ENCODE measurements around the gene LRFN4. TPM values are rescaled to one million over a fixed set of nuclear protein-coding genes. Genes with fewer than 3 reads are reported as not detected.
A peak's percentile ranks its signal among the peaks of the same experiment; 100 is the strongest.
"Not testable (repeated sequence)": the region's sequence is repeated elsewhere in the genome, so short reads cannot be mapped to it uniquely, and the experiment has no call there.

The LRFN4 gene
- total RNA-seq = 10 to 100 TPM; 26.7 to 39.9 (median 28.8) TPM

- Mint-ChIP-seq H3K27me3 (ENCODE audit: low read depth) (no peaks in the 10 kb centered on the region), H3K9me3 (no peaks in the 10 kb centered on the region), H3K4me3 (peak within 1 kb of the TSS; percentile 88), H3K36me3 (ENCODE audit: insufficient read depth) (no peaks in the 10 kb centered on the region), H3K4me1 (ENCODE audit: low read depth) (peaks cover 8% of the 10 kb centered on the region)
- peak; percentile 62 to 67 for ATAC-seq
- DNase-seq = peak; percentile 56
These were observed at the start of gene LRFN4 for GRCh38 chr11:66856496-66857233. TSS of gene LRFN4 (plus strand) at chr11:66857064. CDS start at chr11:66857745, 681 bp downstream.

- H3K9me3 Mint-ChIP-seq = no peaks in the 10 kb centered on the region
These were observed 47.3 kb upstream of the LRFN4 start for GRCh38 chr11:66809592-66809991.

GRCh38 chr11:66810576-66811185 is 46.2 kb upstream of the LRFN4 start:
- peaks cover 5% of the 10 kb centered on the region for H3K36me3 Mint-ChIP-seq (ENCODE audit: insufficient read depth)
- no peaks in the 10 kb centered on the region for H3K27me3 Mint-ChIP-seq (ENCODE audit: low read depth)
- no peaks in the 10 kb centered on the region for H3K4me1 Mint-ChIP-seq (ENCODE audit: low read depth)
- DNase-seq (no peak), ATAC-seq (no peak)
- H3K4me3 Mint-ChIP-seq = no peak overlapping the region
- H3K9me3 Mint-ChIP-seq = no peaks in the 10 kb centered on the region

More at GRCh38 chr11:66809592-66809991, 47.3 kb upstream of the LRFN4 start:
- Mint-ChIP-seq H3K36me3 (ENCODE audit: insufficient read depth) (peaks cover 6% of the 10 kb centered on the region), H3K4me1 (ENCODE audit: low read depth) (no peaks in the 10 kb centered on the region), H3K27me3 (ENCODE audit: low read depth) (no peaks in the 10 kb centered on the region), H3K4me3 (no peak overlapping the region)
- ATAC-seq = no peak
- DNase-seq = no peak

DNA sequence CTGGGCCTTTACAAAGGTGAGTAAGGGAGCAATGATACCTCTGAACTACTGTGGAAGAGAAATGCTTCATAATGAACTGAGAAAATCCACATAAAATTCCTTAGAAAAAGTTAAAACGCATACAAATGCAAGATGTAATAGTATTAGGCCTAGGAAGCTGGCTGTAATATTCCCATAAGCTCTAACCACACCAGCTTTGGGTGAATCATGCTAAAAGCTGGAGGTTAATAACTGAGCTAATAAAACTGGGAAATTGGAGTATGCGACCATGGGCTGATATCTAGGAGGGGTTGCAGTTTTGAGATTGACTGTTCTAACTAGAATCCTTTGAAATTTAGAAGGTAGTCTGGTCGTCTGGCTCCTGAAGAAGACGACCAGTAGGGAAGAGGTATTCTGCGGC is 42.2 kb upstream of the LRFN4 start:
- Mint-ChIP-seq H3K4me3 (no peak overlapping the region), H3K4me1 (ENCODE audit: low read depth) (no peaks in the 10 kb centered on the region), H3K27me3 (ENCODE audit: low read depth) (no peaks in the 10 kb centered on the region), H3K9me3 (no peaks in the 10 kb centered on the region), H3K36me3 (ENCODE audit: insufficient read depth) (no peaks in the 10 kb centered on the region)
- ATAC-seq = no peak
- DNase-seq = no peak

- H3K9me3 Mint-ChIP-seq = no peaks in the 10 kb centered on the region
- H3K36me3 Mint-ChIP-seq (ENCODE audit: insufficient read depth) = no peaks in the 10 kb centered on the region
- no peaks in the 10 kb centered on the region for H3K4me1 Mint-ChIP-seq (ENCODE audit: low read depth)
- ATAC-seq (no peak), DNase-seq (no peak)
- H3K4me3 Mint-ChIP-seq = no peak overlapping the region
- H3K27me3 Mint-ChIP-seq (ENCODE audit: low read depth) = no peaks in the 10 kb centered on the region
These were observed 41.2 kb upstream of the LRFN4 start for GRCh38 chr11:66815646-66816045.

DNA sequence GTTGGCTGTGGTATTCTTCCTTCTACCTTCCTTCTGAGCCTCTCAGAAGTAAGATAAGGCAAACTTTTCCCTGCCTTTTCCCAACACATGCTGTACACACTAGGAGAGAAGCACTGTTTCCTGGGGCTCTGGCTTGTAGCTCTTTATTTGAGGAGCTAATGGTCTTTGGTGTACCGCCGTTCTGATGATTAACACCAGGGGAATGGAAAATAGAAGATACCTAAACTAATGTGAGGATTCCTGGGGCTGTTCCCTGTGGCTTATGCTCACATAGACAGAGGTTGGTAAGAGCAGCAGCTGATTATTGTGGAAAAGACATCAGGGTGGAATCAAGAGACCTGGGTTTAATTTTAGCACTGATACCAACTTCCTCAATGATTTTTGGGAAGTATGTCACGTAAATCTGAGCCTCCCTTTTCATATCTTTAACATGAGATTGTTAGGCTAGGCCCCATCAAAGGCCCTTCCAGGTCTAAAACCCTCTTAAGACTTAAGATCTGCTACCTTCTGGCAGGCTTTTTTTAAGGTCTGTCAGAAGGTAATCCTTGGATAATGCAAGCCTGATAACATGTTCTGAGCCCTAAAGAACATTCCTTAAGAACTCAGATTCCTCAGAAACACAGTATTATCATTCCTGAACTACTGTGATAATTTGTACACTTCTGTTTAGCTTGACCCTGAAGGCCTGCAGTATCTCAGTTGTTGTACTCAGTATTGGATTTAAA is 38.5 kb upstream of the LRFN4 start:
- ATAC-seq = no peak
- H3K4me3 Mint-ChIP-seq = no peak overlapping the region
- H3K27me3 Mint-ChIP-seq (ENCODE audit: low read depth) = no peaks in the 10 kb centered on the region
- H3K4me1 Mint-ChIP-seq (ENCODE audit: low read depth) = no peaks in the 10 kb centered on the region
- no peaks in the 10 kb centered on the region for H3K9me3 Mint-ChIP-seq
- no peaks in the 10 kb centered on the region for H3K36me3 Mint-ChIP-seq (ENCODE audit: insufficient read depth)
- no peak for DNase-seq

GRCh38 chr11:66820381-66820780 is 36.5 kb upstream of the LRFN4 start:
- H3K36me3 Mint-ChIP-seq (ENCODE audit: insufficient read depth) = no peaks in the 10 kb centered on the region
- DNase-seq = no peak
- no peak overlapping the region for H3K4me3 Mint-ChIP-seq
- H3K4me1 Mint-ChIP-seq (ENCODE audit: low read depth) = no peaks in the 10 kb centered on the region
- no peak for ATAC-seq
- H3K27me3 Mint-ChIP-seq (ENCODE audit: low read depth) = no peaks in the 10 kb centered on the region
- H3K9me3 Mint-ChIP-seq = no peaks in the 10 kb centered on the region

DNA sequence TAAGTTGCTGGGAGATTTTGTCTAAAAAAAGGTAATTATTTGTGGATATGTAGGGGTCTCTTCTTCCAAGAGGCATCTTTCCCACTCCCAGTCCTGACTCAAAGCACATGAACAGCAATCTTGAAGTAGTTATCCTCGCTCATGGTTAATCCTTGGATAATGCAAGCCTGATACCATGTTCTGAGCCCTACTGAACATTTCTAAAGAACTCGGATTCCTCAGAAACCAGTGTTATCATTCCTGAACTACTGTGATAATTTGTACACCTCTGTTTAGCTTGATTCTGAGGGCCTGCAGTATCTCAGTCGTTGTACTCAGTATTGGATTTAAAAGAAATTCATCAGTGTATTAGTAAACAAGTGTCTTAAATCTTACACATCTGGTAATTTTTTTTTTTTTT is 36.0 kb upstream of the LRFN4 start:
- ATAC-seq (no peak), DNase-seq (no peak)
- H3K9me3 Mint-ChIP-seq = no peaks in the 10 kb centered on the region
- no peaks in the 10 kb centered on the region for H3K27me3 Mint-ChIP-seq (ENCODE audit: low read depth)
- H3K4me3 Mint-ChIP-seq = no peak overlapping the region
- H3K36me3 Mint-ChIP-seq (ENCODE audit: insufficient read depth) = no peaks in the 10 kb centered on the region
- no peaks in the 10 kb centered on the region for H3K4me1 Mint-ChIP-seq (ENCODE audit: low read depth)

GRCh38 chr11:66823700-66824099 is 33.2 kb upstream of the LRFN4 start:
- no peak for ATAC-seq
- H3K4me1 Mint-ChIP-seq (ENCODE audit: low read depth) = no peaks in the 10 kb centered on the region

GRCh38 chr11:66824573-66824972 is 32.3 kb upstream of the LRFN4 start:
- H3K4me1 Mint-ChIP-seq (ENCODE audit: low read depth); H3K4me3 Mint-ChIP-seq; H3K36me3 Mint-ChIP-seq (ENCODE audit: insufficient read depth); DNase-seq; ATAC-seq; H3K9me3 Mint-ChIP-seq; H3K27me3 Mint-ChIP-seq (ENCODE audit: low read depth): not testable (repeated sequence)

More at GRCh38 chr11:66823700-66824099, 33.2 kb upstream of the LRFN4 start:
- DNase-seq = no peak
- H3K4me3 Mint-ChIP-seq = no peak overlapping the region
- peaks cover 2% of the 10 kb centered on the region for H3K36me3 Mint-ChIP-seq (ENCODE audit: insufficient read depth)
- H3K27me3 Mint-ChIP-seq (ENCODE audit: low read depth) = no peaks in the 10 kb centered on the region
- no peaks in the 10 kb centered on the region for H3K9me3 Mint-ChIP-seq

GRCh38 chr11:66834539-66834845 is 22.4 kb upstream of the LRFN4 start:
- Mint-ChIP-seq H3K36me3 (ENCODE audit: insufficient read depth) (no peaks in the 10 kb centered on the region), H3K9me3 (no peaks in the 10 kb centered on the region), H3K4me3 (no peak overlapping the region), H3K4me1 (ENCODE audit: low read depth) (peaks cover 10% of the 10 kb centered on the region), H3K27me3 (ENCODE audit: low read depth) (no peaks in the 10 kb centered on the region)
- DNase-seq = no peak
- no peak for ATAC-seq

GRCh38 chr11:66834943-66835342 is 21.9 kb upstream of the LRFN4 start:
- no peak overlapping the region for H3K4me3 Mint-ChIP-seq

DNA sequence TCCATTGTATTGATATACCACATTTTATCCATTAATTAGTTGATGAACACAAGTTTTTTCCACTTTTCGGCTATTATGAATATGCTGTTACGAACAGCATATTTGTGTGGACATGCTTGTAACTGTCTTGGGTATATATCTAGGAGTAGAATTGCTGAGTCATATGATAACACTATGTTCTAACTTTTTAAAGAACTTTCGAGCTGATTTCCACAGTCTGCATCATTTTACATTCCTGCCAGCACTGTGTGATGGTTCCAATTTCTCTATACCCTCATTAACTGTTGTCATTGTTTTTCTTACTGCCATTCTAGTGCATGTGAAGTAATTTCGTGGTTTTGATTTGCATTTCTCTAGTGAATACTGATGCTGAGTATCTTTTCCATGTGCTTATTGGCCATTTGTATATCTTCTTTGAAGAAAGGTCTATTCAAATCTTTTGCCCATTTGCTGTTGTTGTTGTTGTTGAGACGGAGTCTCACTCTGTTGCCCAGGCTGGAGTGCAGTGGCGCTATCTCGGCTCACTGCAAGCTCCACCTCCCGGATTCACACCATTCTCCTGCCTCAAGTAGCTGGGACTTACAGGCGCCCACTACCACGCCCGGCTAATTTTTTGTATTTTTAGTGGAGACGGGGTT is 21.0 kb upstream of the LRFN4 start:
- H3K4me3 Mint-ChIP-seq = no peak overlapping the region
- no peaks in the 10 kb centered on the region for H3K27me3 Mint-ChIP-seq (ENCODE audit: low read depth)
- no peaks in the 10 kb centered on the region for H3K36me3 Mint-ChIP-seq (ENCODE audit: insufficient read depth)
- H3K9me3 Mint-ChIP-seq = no peaks in the 10 kb centered on the region
- ATAC-seq (no peak), DNase-seq (no peak)
- peaks cover 20% of the 10 kb centered on the region for H3K4me1 Mint-ChIP-seq (ENCODE audit: low read depth)

More at GRCh38 chr11:66834943-66835342, 21.9 kb upstream of the LRFN4 start:
- Mint-ChIP-seq H3K36me3 (ENCODE audit: insufficient read depth) (no peaks in the 10 kb centered on the region), H3K4me1 (ENCODE audit: low read depth) (peaks cover 11% of the 10 kb centered on the region), H3K9me3 (no peaks in the 10 kb centered on the region), H3K27me3 (ENCODE audit: low read depth) (no peaks in the 10 kb centered on the region)
- DNase-seq (no peak), ATAC-seq (no peak)

- ATAC-seq (no peak), DNase-seq (no peak)
- peaks cover 46% of the 10 kb centered on the region for H3K4me1 Mint-ChIP-seq (ENCODE audit: low read depth)
- no peaks in the 10 kb centered on the region for H3K27me3 Mint-ChIP-seq (ENCODE audit: low read depth)
- no peaks in the 10 kb centered on the region for H3K36me3 Mint-ChIP-seq (ENCODE audit: insufficient read depth)
- no peaks in the 10 kb centered on the region for H3K9me3 Mint-ChIP-seq
- H3K4me3 Mint-ChIP-seq = peak overlapping the region; percentile 91
These were observed 16.4 kb upstream of the LRFN4 start for GRCh38 chr11:66840317-66841091.
